ENCODE data around the gene PIPOX. TPM values are rescaled to one million over a fixed set of nuclear protein-coding genes. Genes with fewer than 3 reads are reported as not detected.
A peak's percentile ranks its signal among the peaks of the same experiment; 100 is the strongest.

PIPOX gene
- total RNA-seq, 4 donors from 2014 or later = 3.8 to 8.4 (median 5.1) TPM

- H3K9me3 ChIP-seq = no peaks in the 10 kb centered on the region
- peak within 1 kb of the TSS; percentile 19 to 45 (median 31) for H3K4me3 ChIP-seq
- DNase-seq (ENCODE audit: extremely low spot score) = no peak
- no peak within 1 kb of the TSS for H3K27ac ChIP-seq (replicated peaks in 1 of 4)
- TF ChIP-seq POLR2A (IDR thresholded peaks at IDR 0.05; ENCODE audit: low read depth) = no peak
- no peak for TF ChIP-seq EP300 (IDR thresholded peaks at IDR 0.05)
- TF ChIP-seq CTCF (IDR thresholded peaks at IDR 0.05) = peak in 1 of 3 experiments; percentile 49
- no peak for TF ChIP-seq POLR2AphosphoS5 (IDR thresholded peaks at IDR 0.05)
- intact Hi-C loops (cut with DNase I) = no loop called here
- 4% methylated on average over 28 of the region's 43 CpGs for WGBS
- H3K4me1 ChIP-seq = peaks cover 7 to 16% (median 14%) of the 10 kb centered on the region in 4 donors
- H3K27me3 ChIP-seq = peaks cover 0 to 73% (median 17%) of the 10 kb centered on the region in 4 donors
- no peaks in the 10 kb centered on the region for H3K36me3 ChIP-seq
These were observed 36.9 kb upstream of the PIPOX start, which contains the start of gene SEZ6 for GRCh38 chr17:29005936-29006511. TSS of gene SEZ6 (minus strand) at chr17:29006033. CDS start at chr17:29005869, 164 bp downstream.

DNA sequence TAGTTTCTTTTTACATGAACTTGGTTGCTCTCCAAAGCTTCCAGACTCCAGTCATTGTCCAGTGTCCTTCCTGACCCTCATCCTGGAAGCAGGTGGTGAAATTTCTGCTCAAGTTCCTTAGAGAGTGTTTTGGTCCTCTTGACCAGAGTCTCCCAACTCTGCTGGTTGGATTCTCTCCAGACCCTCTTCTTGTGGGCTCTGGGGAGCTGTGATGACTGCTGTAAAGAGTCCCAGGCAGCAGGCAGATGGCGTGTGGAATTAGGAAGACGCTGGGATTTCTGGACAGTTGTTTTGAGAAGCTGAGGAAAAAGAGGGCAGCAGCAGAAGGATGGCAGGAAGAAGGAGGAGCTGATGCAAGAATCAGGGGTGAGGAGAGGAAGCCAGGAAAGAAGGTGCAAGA lies 35.5 kb upstream of the PIPOX start:
- Histone ChIP-seq H3K36me3 (no peaks in the 10 kb centered on the region), H3K9me3 (no peaks in the 10 kb centered on the region), H3K27ac (replicated peaks in 1 of 4) (no peak overlapping the region), H3K4me1 (peaks cover 7 to 16% (median 14%) of the 10 kb centered on the region in 4 donors), H3K27me3 (peaks cover 0 to 68% (median 17%) of the 10 kb centered on the region in 4 donors), H3K4me3 (no peak overlapping the region)
- 24% methylated on average over 2 of the region's 2 CpGs for WGBS
- intact Hi-C loops (cut with DNase I) = no loop called here
- no peak for DNase-seq (ENCODE audit: extremely low spot score)
- TF ChIP-seq CTCF (IDR thresholded peaks at IDR 0.05) (no peak), POLR2A (IDR thresholded peaks at IDR 0.05; ENCODE audit: low read depth) (no peak), POLR2AphosphoS5 (IDR thresholded peaks at IDR 0.05) (no peak), EP300 (IDR thresholded peaks at IDR 0.05) (no peak)

DNA sequence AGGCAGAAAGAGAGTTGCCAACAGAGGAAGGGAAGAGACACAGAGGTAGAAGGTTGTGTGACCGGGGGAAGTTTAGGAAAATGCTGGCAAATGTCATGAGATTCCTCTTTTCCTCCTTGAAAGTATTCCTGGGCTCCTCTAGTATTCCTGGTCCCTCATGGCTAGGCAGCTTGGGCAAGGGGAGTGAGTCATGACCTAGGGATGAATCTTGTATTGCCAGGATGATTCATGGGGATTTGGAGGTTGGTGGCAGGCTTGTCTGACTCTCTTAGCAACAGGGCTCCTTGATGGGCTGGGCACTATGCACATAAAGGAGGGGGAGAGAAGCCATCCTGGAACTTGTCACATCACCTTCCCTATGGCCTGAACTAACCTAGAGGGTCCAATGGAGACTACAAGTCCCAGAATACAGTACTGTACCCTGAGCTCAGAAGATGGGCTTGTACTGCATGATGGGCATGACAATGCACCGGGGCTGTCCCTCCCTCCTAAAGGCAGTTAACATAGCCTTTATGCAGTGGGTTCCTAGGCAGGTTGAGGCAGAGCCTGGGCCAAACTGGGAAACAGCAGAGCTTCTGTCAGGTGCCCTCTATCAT lies 35.0 kb upstream of the PIPOX start:
- Histone ChIP-seq H3K4me3 (no peak overlapping the region), H3K27me3 (peaks cover 0 to 63% (median 17%) of the 10 kb centered on the region in 4 donors), H3K27ac (replicated peaks in 1 of 4) (no peak overlapping the region), H3K4me1 (peaks cover 7 to 16% (median 14%) of the 10 kb centered on the region in 4 donors), H3K9me3 (no peaks in the 10 kb centered on the region), H3K36me3 (no peaks in the 10 kb centered on the region)
- 58% methylated on average over 2 of the region's 2 CpGs for WGBS
- intact Hi-C loops (cut with DNase I) = no loop called here
- no peak for DNase-seq (ENCODE audit: extremely low spot score)
- no peak for TF ChIP-seq POLR2AphosphoS5 (IDR thresholded peaks at IDR 0.05)
- TF ChIP-seq EP300 (IDR thresholded peaks at IDR 0.05) = no peak

DNA sequence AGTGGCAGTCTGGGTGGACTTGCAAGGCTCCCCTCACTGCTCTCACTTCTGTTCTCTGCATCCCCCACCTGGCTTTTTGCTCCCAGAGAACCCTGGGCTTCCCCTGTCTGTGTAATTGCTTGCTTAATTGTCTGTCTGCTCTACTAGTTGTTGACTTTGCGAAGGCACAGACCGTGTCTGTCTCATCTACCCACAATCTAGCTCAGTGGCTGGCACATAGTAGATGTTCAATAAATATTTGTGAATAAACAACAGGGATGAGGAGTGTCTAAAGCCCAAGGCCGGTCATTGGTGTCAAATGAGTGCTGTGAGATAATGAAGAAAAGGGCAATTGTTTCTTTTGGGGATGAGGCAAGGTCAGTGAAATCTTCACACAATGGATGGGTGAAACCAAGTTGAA lies 34.4 kb upstream of the PIPOX start:
- TF ChIP-seq POLR2AphosphoS5 (IDR thresholded peaks at IDR 0.05) = no peak
- TF ChIP-seq EP300 (IDR thresholded peaks at IDR 0.05) = no peak
- TF ChIP-seq POLR2A (IDR thresholded peaks at IDR 0.05; ENCODE audit: low read depth) = no peak
- TF ChIP-seq CTCF (IDR thresholded peaks at IDR 0.05) = no peak
- no peaks in the 10 kb centered on the region for H3K36me3 ChIP-seq
- no peaks in the 10 kb centered on the region for H3K9me3 ChIP-seq
- peaks cover 7 to 16% (median 14%) of the 10 kb centered on the region in 4 donors for H3K4me1 ChIP-seq
- H3K4me3 ChIP-seq = no peak overlapping the region
- no peak overlapping the region for H3K27ac ChIP-seq (replicated peaks in 1 of 4)
- WGBS = 73% methylated on average over 3 of the region's 3 CpGs
- peaks cover 0 to 57% (median 17%) of the 10 kb centered on the region in 4 donors for H3K27me3 ChIP-seq
- intact Hi-C loops (cut with DNase I) = no loop called here
- no peak for DNase-seq (ENCODE audit: extremely low spot score)

DNA sequence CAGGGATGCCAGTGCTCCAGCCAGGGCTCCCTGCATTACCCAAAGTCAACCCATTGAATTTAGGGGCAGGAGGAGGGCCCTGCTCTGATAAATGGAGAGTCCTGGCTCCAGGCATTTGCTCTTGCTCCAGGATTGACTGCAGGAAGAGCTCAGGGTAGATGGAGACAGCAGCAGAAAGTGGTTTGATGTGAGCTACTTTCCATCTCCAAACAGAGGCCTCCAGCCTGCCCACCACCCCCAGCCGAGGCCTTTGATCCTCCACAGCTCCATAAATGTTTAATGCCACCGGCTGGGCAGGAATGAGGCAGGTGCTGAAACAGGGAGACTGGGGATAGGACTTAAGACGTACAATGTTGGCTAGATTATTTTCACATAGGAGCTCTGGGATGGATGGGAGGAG lies 32.8 kb upstream of the PIPOX start:
- TF ChIP-seq EP300 (IDR thresholded peaks at IDR 0.05) (no peak), CTCF (IDR thresholded peaks at IDR 0.05) (no peak), POLR2AphosphoS5 (IDR thresholded peaks at IDR 0.05) (no peak), POLR2A (IDR thresholded peaks at IDR 0.05; ENCODE audit: low read depth) (no peak)
- Histone ChIP-seq H3K36me3 (no peaks in the 10 kb centered on the region), H3K9me3 (no peaks in the 10 kb centered on the region), H3K27ac (replicated peaks in 1 of 4) (no peak overlapping the region), H3K4me1 (peaks cover 7 to 12% (median 12%) of the 10 kb centered on the region in 4 donors), H3K27me3 (peaks cover 0 to 42% (median 8%) of the 10 kb centered on the region in 4 donors), H3K4me3 (no peak overlapping the region)
- intact Hi-C loops (cut with DNase I) = no loop called here
- no peak for DNase-seq (ENCODE audit: extremely low spot score)
- 52% methylated on average over 2 of the region's 3 CpGs for WGBS
